Fibroblast of lung (primary cell): Measurements from ENCODE around the gene F10. TPM values are rescaled to one million over a fixed set of nuclear protein-coding genes. Genes with fewer than 3 reads are reported as not detected.

ENCODE experiments used
- DNase-seq, 2 donors: peaks; one replicate each; pipeline versions ENCODE4 v3.0.0 to v3.0.0-alpha.2; 2010; ENCODE audit warnings: low read depth in 2 of 2
- H2AFZ ChIP-seq: 2 replicates; pipeline ENCODE4 v1.5.1; 2012; ENCODE audit warnings: low read length, control low read depth, inconsistent platforms
- H3K27ac ChIP-seq: 2 replicates; pipeline ENCODE4 v1.5.1; 2011; ENCODE audit warnings: low read length, control low read depth; ENCODE audit not compliant: insufficient read depth
- H3K27me3 ChIP-seq: 2 replicates; pipeline ENCODE4 v1.5.1; 2011; ENCODE audit warnings: mild to moderate bottlenecking, low read length; ENCODE audit not compliant: control insufficient read depth, insufficient read depth
- H3K36me3 ChIP-seq: 2 replicates; pipeline ENCODE4 v1.5.1; 2011; ENCODE audit warnings: low read length; ENCODE audit not compliant: control insufficient read depth, insufficient read depth
- H3K4me1 ChIP-seq: 2 replicates; pipeline ENCODE4 v1.5.1; 2011; ENCODE audit warnings: low read length; ENCODE audit not compliant: control insufficient read depth, insufficient read depth; ENCODE audit errors: extremely low read depth
- H3K4me2 ChIP-seq: 2 replicates; pipeline ENCODE4 v1.5.1; 2011; ENCODE audit warnings: low read length, control low read depth; ENCODE audit not compliant: insufficient read depth; ENCODE audit errors: extremely low read depth
- H3K4me3 ChIP-seq, 4 experiments: fragments of 200-600 bp in 1 of 4; sonication (generic) in 1 of 4; replicated peaks in 1 of 4; 2 replicates each; pipeline ENCODE4 v1.5.1; 2011 to 2016; ENCODE audit warnings: low read length in 4 of 4, low read depth in 3 of 4, mild to moderate bottlenecking in 3 of 4, control low read depth in 2 of 4, inconsistent platforms in 1 of 4, mixed read lengths in 1 of 4; ENCODE audit not compliant: insufficient read depth in 1 of 4; ENCODE audit errors: control extremely low read depth in 1 of 4
- H3K79me2 ChIP-seq: 2 replicates; pipeline ENCODE4 v1.5.1; 2012; ENCODE audit warnings: mild to moderate bottlenecking, low read length, inconsistent platforms; ENCODE audit not compliant: control insufficient read depth, insufficient read depth
- H3K9ac ChIP-seq: 2 replicates; pipeline ENCODE4 v1.5.1; 2011; ENCODE audit warnings: mild to moderate bottlenecking, low read length, control low read depth; ENCODE audit not compliant: insufficient read depth
- H3K9me3 ChIP-seq: 2 replicates; pipeline ENCODE4 v1.5.1; 2012; ENCODE audit warnings: low read depth, low read length; ENCODE audit not compliant: control insufficient read depth, insufficient read depth
- H4K20me1 ChIP-seq: 2 replicates; pipeline ENCODE4 v1.5.1; 2011; ENCODE audit warnings: low read length; ENCODE audit not compliant: control insufficient read depth, insufficient read depth; ENCODE audit errors: extremely low read depth
- CTCF ChIP-seq, 2 donors: IDR thresholded peaks in 1 of 2; conservative IDR thresholded peaks in 1 of 2; 1 replicate in 1 of 2; 2 replicates in 1 of 2; pipeline ENCODE4 v1.5.1; 2011 to 2012; ENCODE audit warnings: low read length in 2 of 2, control low read depth in 1 of 2, inconsistent platforms in 1 of 2, low read depth in 1 of 2, mild to moderate bottlenecking in 1 of 2
- EZH2 ChIP-seq: IDR thresholded peaks from 2 replicates; pipeline ENCODE4 v1.5.1; 2012; ENCODE audit warnings: low read length, control low read depth, mild to moderate bottlenecking; ENCODE audit errors: missing control alignments
- polyA plus RNA-seq, 2 donors: library from polyadenylated mRNA; depleted of rRNA in 1 of 2; stranded (reverse) in 1 of 2; unstranded in 1 of 2; fragments of >200 nt; gene quantifications; 2 replicates each; pipeline ENCODE4 v1.2.1, GENCODE V29; 2011 to 2012; ENCODE audit warnings: missing spikeins in 1 of 2
- total RNA-seq: library from RNA; depleted of rRNA; stranded (reverse); fragments of >200 nt; gene quantifications from 2 replicates; pipeline ENCODE4 v1.2.1, GENCODE V29; 2014

Gene F10
- total and polyA plus RNA-seq, 2 donors (not counting 1 experiment from before 2014, with no cell fraction given): 39.9 to 41.5 TPM

GRCh38 chr13:113091891-113092775, 30.5 kb upstream of the F10 start:
- no peaks in the 10 kb centered on the region for H3K79me2 ChIP-seq
- H3K4me1 ChIP-seq: no peaks in the 10 kb centered on the region
- no peaks in the 10 kb centered on the region for H3K36me3 ChIP-seq
- no peak overlapping the region for H3K9ac ChIP-seq
- no peaks in the 10 kb centered on the region for H3K9me3 ChIP-seq
- no peak overlapping the region for H2AFZ ChIP-seq
- TF ChIP-seq EZH2: no peak
- no peak for TF ChIP-seq CTCF (conservative IDR thresholded peaks at IDR 0.05 in 1 of 2, IDR thresholded peaks at IDR 0.05 in 1 of 2; ENCODE audit: low read depth in 1 of 2, low read length in 2 of 2)
- H4K20me1 ChIP-seq: no peaks in the 10 kb centered on the region
- H3K27ac ChIP-seq: no peak overlapping the region
- H3K4me3 ChIP-seq: no peak overlapping the region
- no peaks in the 10 kb centered on the region for H3K27me3 ChIP-seq
- DNase-seq: no peak
- no peak overlapping the region for H3K4me2 ChIP-seq

GRCh38 chr13:113092776-113093579, 29.6 kb upstream of the F10 start:
- TF ChIP-seq EZH2 (no peak), CTCF (conservative IDR thresholded peaks at IDR 0.05 in 1 of 2, IDR thresholded peaks at IDR 0.05 in 1 of 2; ENCODE audit: low read depth in 1 of 2, low read length in 2 of 2) (no peak)
- no peaks in the 10 kb centered on the region for H3K4me1 ChIP-seq
- no peak overlapping the region for H3K27ac ChIP-seq
- no peak overlapping the region for H3K4me2 ChIP-seq
- H3K9me3 ChIP-seq: no peaks in the 10 kb centered on the region
- H4K20me1 ChIP-seq: no peaks in the 10 kb centered on the region
- H3K27me3 ChIP-seq: no peaks in the 10 kb centered on the region
- no peak overlapping the region for H3K4me3 ChIP-seq
- no peaks in the 10 kb centered on the region for H3K36me3 ChIP-seq
- H3K79me2 ChIP-seq: no peaks in the 10 kb centered on the region
- no peak overlapping the region for H3K9ac ChIP-seq
- DNase-seq: no peak
- H2AFZ ChIP-seq: no peak overlapping the region
